Loucy (cell line): ENCODE measurements around the gene FHIT.

Experiments
- H2AFZ ChIP-seq: fragments of 200-600 bp; sonication (generic); 2 replicates; pipeline ENCODE4 v1.6.0; 2016; ENCODE audit warnings: antibody characterized with exemption, mild to moderate bottlenecking, low read length, moderate library complexity
- H3F3A ChIP-seq: fragments of 200-600 bp; 2 replicates; pipeline ENCODE4 v1.6.0; 2016; ENCODE audit warnings: antibody characterized with exemption, low read depth, mild to moderate bottlenecking
- H3K27me3 ChIP-seq: fragments of 200-600 bp; sonication (generic); 2 replicates; pipeline ENCODE4 v1.6.1; 2014; ENCODE audit warnings: low read length, mild to moderate bottlenecking; ENCODE audit not compliant: insufficient read depth, poor library complexity, severe bottlenecking
- H3K36me3 ChIP-seq: fragments of 200-600 bp; sonication (generic); 2 replicates; pipeline ENCODE4 v1.6.1; 2016; ENCODE audit warnings: low read length; ENCODE audit not compliant: insufficient read depth
- H3K4me1 ChIP-seq: fragments of 200-600 bp; sonication (generic); 2 replicates; pipeline ENCODE4 v1.5.1; 2014; ENCODE audit warnings: low read length, mild to moderate bottlenecking; ENCODE audit not compliant: insufficient read depth, poor library complexity, severe bottlenecking
- H3K4me2 ChIP-seq: fragments of 200-600 bp; sonication (generic); 2 replicates; pipeline ENCODE4 v1.6.0; 2014; ENCODE audit warnings: antibody characterized with exemption, low read length, low read depth, mild to moderate bottlenecking; ENCODE audit not compliant: poor library complexity, severe bottlenecking
- H3K4me3 ChIP-seq: fragments of 200-600 bp; sonication (generic); 2 replicates; pipeline ENCODE4 v1.5.1; 2014; ENCODE audit warnings: low read length, mild to moderate bottlenecking, mixed read lengths; ENCODE audit not compliant: poor library complexity, severe bottlenecking
- H3K79me2 ChIP-seq: fragments of 200-600 bp; sonication (generic); 2 replicates; pipeline ENCODE4 v1.6.1; 2014; ENCODE audit warnings: low read length; ENCODE audit not compliant: insufficient read depth
- H3K9ac ChIP-seq: fragments of 200-600 bp; sonication (generic); 2 replicates; pipeline ENCODE4 v1.6.0; 2014; ENCODE audit warnings: mild to moderate bottlenecking, low read depth, low read length, moderate library complexity; ENCODE audit not compliant: poor library complexity, severe bottlenecking
- H3K9me2 ChIP-seq: fragments of 200-600 bp; sonication (generic); replicated peaks from 2 replicates; pipeline ENCODE4 v1.6.1; 2016; ENCODE audit warnings: low read depth, low read length, mixed read lengths
- H3K9me3 ChIP-seq: fragments of 200-600 bp; sonication (generic); 2 replicates; pipeline ENCODE4 v1.6.1; 2014; ENCODE audit warnings: mild to moderate bottlenecking, antibody characterized with exemption, low read length, low read depth; ENCODE audit not compliant: insufficient read depth
- H4K20me1 ChIP-seq: fragments of 200-600 bp; sonication (generic); 2 replicates; pipeline ENCODE4 v1.6.0; 2014; ENCODE audit warnings: antibody characterized with exemption, low read length, mild to moderate bottlenecking; ENCODE audit not compliant: insufficient read depth, poor library complexity, severe bottlenecking
- CTCF ChIP-seq: fragments of 200-600 bp; sonication (generic); conservative IDR thresholded peaks from 2 replicates; pipeline ENCODE4 v1.5.1; 2014; ENCODE audit warnings: mild to moderate bottlenecking, antibody characterized with exemption, low read length
- EZH2phosphoT487 ChIP-seq: fragments of 200-600 bp; IDR thresholded peaks from 2 replicates; pipeline ENCODE4 v1.6.1; 2018; ENCODE audit warnings: antibody characterized with exemption, mild to moderate bottlenecking, moderate library complexity, borderline replicate concordance

Gene FHIT

GRCh38 chr3:61077551-61077950 is 173.7 kb downstream of the FHIT start:
- H3K9ac ChIP-seq: no peak overlapping the region
- H3K9me2 ChIP-seq: no peaks in the 10 kb centered on the region
- H3K4me2 ChIP-seq: no peak overlapping the region
- no peak overlapping the region for H2AFZ ChIP-seq
- H3K27me3 ChIP-seq: no peaks in the 10 kb centered on the region
- no peaks in the 10 kb centered on the region for H3K9me3 ChIP-seq
- H3K4me3 ChIP-seq: no peak overlapping the region
- no peaks in the 10 kb centered on the region for H4K20me1 ChIP-seq
- no peaks in the 10 kb centered on the region for H3F3A ChIP-seq
- H3K4me1 ChIP-seq: no peaks in the 10 kb centered on the region
- H3K79me2 ChIP-seq: no peaks in the 10 kb centered on the region
- H3K36me3 ChIP-seq: no peaks in the 10 kb centered on the region
- TF ChIP-seq CTCF (no peak), EZH2phosphoT487 (no peak)

GRCh38 chr3:61074783-61075182 is 176.5 kb downstream of the FHIT start:
- TF ChIP-seq EZH2phosphoT487: no peak
- no peak for TF ChIP-seq CTCF
- Histone ChIP-seq H4K20me1 (no peaks in the 10 kb centered on the region), H3K4me1 (no peaks in the 10 kb centered on the region), H3K27me3 (no peaks in the 10 kb centered on the region), H3F3A (no peaks in the 10 kb centered on the region), H3K9me3 (no peaks in the 10 kb centered on the region), H3K9me2 (no peaks in the 10 kb centered on the region), H3K79me2 (no peaks in the 10 kb centered on the region), H3K9ac (no peak overlapping the region), H2AFZ (no peak overlapping the region), H3K4me3 (no peak overlapping the region), H3K36me3 (no peaks in the 10 kb centered on the region), H3K4me2 (no peak overlapping the region)

GRCh38 chr3:61073566-61074165 is 177.6 kb downstream of the FHIT start:
- H3K9me2 ChIP-seq: no peaks in the 10 kb centered on the region

More at GRCh38 chr3:61073566-61074165, 177.6 kb downstream of the FHIT start:
- Histone ChIP-seq H3K9me3 (no peaks in the 10 kb centered on the region), H3K4me3 (no peak overlapping the region), H3K79me2 (no peaks in the 10 kb centered on the region), H3K4me2 (no peak overlapping the region), H3F3A (no peaks in the 10 kb centered on the region), H3K4me1 (no peaks in the 10 kb centered on the region), H3K36me3 (no peaks in the 10 kb centered on the region), H3K27me3 (no peaks in the 10 kb centered on the region), H4K20me1 (no peaks in the 10 kb centered on the region), H3K9ac (no peak overlapping the region), H2AFZ (no peak overlapping the region)
- TF ChIP-seq CTCF: no peak
- no peak for TF ChIP-seq EZH2phosphoT487
